Right atrium auricular region (tissue), 2 donors: Measurements from ENCODE around the gene C2orf72. TPM values are rescaled to one million over a fixed set of nuclear protein-coding genes. Genes with fewer than 3 reads are reported as not detected.

ENCODE experiments used
- DNase-seq: peaks from one replicate; pipeline ENCODE4 v3.0.0-alpha.2; 2019; ENCODE audit warnings: low spot score
- H3K27ac ChIP-seq, 2 donors: fragments of 200-600 bp; sonication (generic); 1 replicate in 1 of 2; 2 replicates in 1 of 2; pipeline ENCODE4 v1.5.1; 2016 to 2019
- H3K27me3 ChIP-seq, 2 donors: fragments of 200-600 bp; sonication (generic); one replicate each; pipeline versions ENCODE4 v1.5.1 to v1.6.0; 2017 to 2019
- H3K36me3 ChIP-seq: fragments of 200-600 bp; sonication (generic); one replicate; pipeline ENCODE4 v1.5.1; 2016
- H3K4me1 ChIP-seq, 2 donors: fragments of 200-600 bp; sonication (generic); one replicate each; pipeline versions ENCODE4 v1.5.1 to v1.6.0; 2017 to 2019
- H3K4me3 ChIP-seq, 2 donors: fragments of 200-600 bp; sonication (generic); 1 replicate in 1 of 2; 2 replicates in 1 of 2; pipeline ENCODE4 v1.5.1; 2017 to 2019; ENCODE audit warnings: mild to moderate bottlenecking in 1 of 2, moderate library complexity in 1 of 2
- H3K9me3 ChIP-seq, 2 donors: fragments of 200-600 bp; sonication (generic); one replicate each; pipeline ENCODE4 v1.5.1; 2019
- CTCF ChIP-seq, 2 donors: fragments of 200-600 bp; sonication (generic); IDR thresholded peaks; one replicate each; pipeline ENCODE4 v1.5.1; 2019; ENCODE audit warnings: antibody characterized with exemption in 2 of 2
- total RNA-seq, 2 donors: library from RNA; depleted of rRNA; stranded (reverse); fragments of >200 nt; gene quantifications; one replicate each; pipeline ENCODE4 v1.1.0, GENCODE V29; 2016

C2orf72 gene
- total RNA-seq, 2 donors from 2014 or later = 0.08 TPM; not detected in 1

GRCh38 chr2:231039821-231040364 lies 2.6 kb downstream of the C2orf72 start:
- no peak for TF ChIP-seq CTCF (IDR thresholded peaks at IDR 0.05)
- H3K27ac ChIP-seq = no peak overlapping the region
- peaks cover 0 to 3% of the 10 kb centered on the region in 2 donors for H3K4me1 ChIP-seq
- no peaks in the 10 kb centered on the region for H3K36me3 ChIP-seq
- no peak overlapping the region for H3K4me3 ChIP-seq
- H3K27me3 ChIP-seq = peaks cover 5 to 11% of the 10 kb centered on the region in 2 donors
- H3K9me3 ChIP-seq = no peaks in the 10 kb centered on the region
- no peak for DNase-seq

GRCh38 chr2:231041061-231041689 lies 3.9 kb downstream of the C2orf72 start:
- Histone ChIP-seq H3K27ac (no peak overlapping the region), H3K27me3 (peaks cover 5 to 11% of the 10 kb centered on the region in 2 donors), H3K9me3 (no peaks in the 10 kb centered on the region), H3K4me1 (peaks cover 0 to 3% of the 10 kb centered on the region in 2 donors), H3K4me3 (no peak overlapping the region), H3K36me3 (no peaks in the 10 kb centered on the region)
- no peak for TF ChIP-seq CTCF (IDR thresholded peaks at IDR 0.05)
- DNase-seq = no peak

- Histone ChIP-seq H3K4me1 (no peaks in the 10 kb centered on the region), H3K36me3 (no peaks in the 10 kb centered on the region), H3K27me3 (no peaks in the 10 kb centered on the region), H3K4me3 (no peak overlapping the region), H3K9me3 (no peaks in the 10 kb centered on the region), H3K27ac (no peak overlapping the region)
- no peak for TF ChIP-seq CTCF (IDR thresholded peaks at IDR 0.05)
- no peak for DNase-seq
Observed at GRCh38 chr2:231043796-231044195, 6.5 kb downstream of the C2orf72 start.

- no peaks in the 10 kb centered on the region for H3K9me3 ChIP-seq
- no peak for DNase-seq
- H3K4me3 ChIP-seq = no peak overlapping the region
- H3K27ac ChIP-seq = no peak overlapping the region
- H3K27me3 ChIP-seq = no peaks in the 10 kb centered on the region
- no peaks in the 10 kb centered on the region for H3K36me3 ChIP-seq
- TF ChIP-seq CTCF (IDR thresholded peaks at IDR 0.05) = no peak
- no peaks in the 10 kb centered on the region for H3K4me1 ChIP-seq
Observed at GRCh38 chr2:231046916-231047273, 9.6 kb downstream of the C2orf72 start.

GRCh38 chr2:231047274-231047922 lies 10.1 kb downstream of the C2orf72 start:
- H3K36me3 ChIP-seq = no peaks in the 10 kb centered on the region
- H3K27me3 ChIP-seq = no peaks in the 10 kb centered on the region
- H3K9me3 ChIP-seq = no peaks in the 10 kb centered on the region
- TF ChIP-seq CTCF (IDR thresholded peaks at IDR 0.05) = no peak
- DNase-seq = no peak
- no peak overlapping the region for H3K27ac ChIP-seq
- peaks cover 0 to 3% of the 10 kb centered on the region in 2 donors for H3K4me1 ChIP-seq
- no peak overlapping the region for H3K4me3 ChIP-seq
